ENCODE data around the gene MEGF11.
"Not testable (repeated sequence)": the region's sequence is repeated elsewhere in the genome, so short reads cannot be mapped to it uniquely, and the experiment has no call there.

MEGF11 gene

DNA sequence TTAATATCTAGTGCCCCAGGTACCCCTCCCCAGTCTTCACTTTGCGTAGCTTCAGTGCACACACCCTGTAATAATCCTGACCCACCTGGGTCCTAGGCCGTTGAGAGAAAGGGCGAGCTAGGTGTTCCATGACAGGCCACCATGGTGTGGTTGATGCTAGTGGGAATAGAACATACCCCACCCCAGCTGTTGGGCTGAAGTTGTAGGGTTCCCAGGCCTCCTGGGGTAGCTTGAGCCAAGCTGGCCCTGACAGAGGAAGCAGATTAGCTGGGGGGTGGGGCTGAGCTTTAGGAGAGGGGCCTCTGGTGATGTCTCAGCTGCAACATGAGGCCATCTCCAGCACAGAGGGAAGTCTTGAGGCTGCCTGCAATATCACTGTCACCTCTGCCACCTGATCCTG, 343.7 kb downstream of the MEGF11 start:
- DNase-seq, result no peak

- no peak for DNase-seq
These were observed 344.7 kb downstream of the MEGF11 start for GRCh38 chr15:65908876-65909275.

DNA sequence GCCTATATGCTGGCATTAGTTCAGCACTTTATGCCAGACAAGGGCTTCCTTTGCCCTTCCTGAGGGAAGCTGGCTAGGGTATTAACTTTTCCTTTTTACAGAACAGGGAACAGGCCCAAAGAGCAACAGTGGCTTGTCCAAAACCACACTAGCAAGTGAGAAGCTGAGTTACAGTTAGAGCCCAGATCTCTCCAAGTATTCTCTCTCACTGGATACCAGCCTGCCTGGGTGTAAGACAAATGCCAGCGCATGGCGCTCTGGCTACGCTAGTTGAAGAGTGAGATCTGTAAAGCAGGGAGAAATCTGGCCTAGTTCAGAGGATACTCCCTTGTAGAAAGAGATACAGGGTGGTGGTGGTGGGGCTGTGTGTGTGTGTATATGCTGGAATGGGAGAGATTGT, 345.9 kb downstream of the MEGF11 start:
- no peak for DNase-seq

DNA sequence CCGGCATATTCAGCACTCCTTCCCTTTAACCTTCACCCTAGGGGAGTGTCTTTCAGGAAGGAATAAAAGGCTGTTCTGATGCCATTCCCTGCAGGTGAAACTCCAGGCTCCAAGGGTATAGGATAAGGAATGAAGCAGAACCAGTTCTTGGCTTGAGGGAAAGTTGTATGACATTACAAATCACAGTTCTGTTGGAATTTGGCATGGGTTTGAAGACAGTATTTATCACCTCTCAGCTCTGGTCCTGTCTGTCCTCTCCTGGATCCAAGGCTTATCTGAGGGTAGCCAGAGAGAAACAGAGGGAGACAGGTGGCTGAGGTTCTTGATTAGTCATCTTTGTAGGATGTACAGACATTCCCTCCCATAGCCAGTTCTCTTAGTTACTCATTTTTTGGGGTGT, 347.2 kb downstream of the MEGF11 start:
- no peak for DNase-seq

DNA sequence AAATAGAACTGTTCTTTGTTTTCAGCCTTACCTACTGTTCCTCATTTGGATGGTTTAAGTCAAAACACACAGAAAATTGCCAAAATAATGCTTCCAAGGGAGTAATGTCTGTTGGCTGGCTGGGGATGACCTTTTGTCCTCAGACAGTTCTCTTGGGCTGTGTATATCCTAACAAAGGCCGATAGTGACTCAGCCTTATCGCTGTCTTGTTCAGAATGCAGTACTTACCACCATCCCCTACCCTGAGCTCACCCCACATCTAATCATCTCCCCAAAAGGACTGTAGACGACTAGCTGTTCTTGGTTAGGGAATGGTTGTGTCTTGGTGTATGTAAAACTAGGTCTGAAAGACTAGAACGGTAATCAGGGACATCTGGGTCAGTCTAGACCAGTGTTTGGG, 349.2 kb downstream of the MEGF11 start:
- DNase-seq, result no peak

GRCh38 chr15:65903296-65904073, 350.1 kb downstream of the MEGF11 start:
- no peak for DNase-seq

DNA sequence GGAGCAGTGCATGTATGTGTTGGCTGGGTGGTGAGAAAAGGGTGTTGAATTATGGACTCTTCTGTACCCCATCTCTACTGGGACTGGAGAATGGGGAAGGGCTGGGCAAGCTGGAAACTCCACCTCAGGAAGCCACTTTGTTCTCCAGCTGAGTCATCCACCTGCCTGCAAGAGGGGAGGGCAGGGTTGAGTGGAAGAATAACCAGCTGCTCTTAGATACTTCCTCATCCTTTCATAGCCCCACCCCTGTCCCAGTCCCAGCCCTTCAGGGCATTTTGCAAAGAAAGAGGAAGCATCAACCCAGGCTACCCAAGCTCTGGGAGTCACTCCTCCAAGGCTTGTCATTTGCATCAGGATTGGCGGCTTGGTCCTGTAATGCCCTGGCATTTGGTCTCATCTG, 351.2 kb downstream of the MEGF11 start:
- DNase-seq, result peak; percentile 26

DNA sequence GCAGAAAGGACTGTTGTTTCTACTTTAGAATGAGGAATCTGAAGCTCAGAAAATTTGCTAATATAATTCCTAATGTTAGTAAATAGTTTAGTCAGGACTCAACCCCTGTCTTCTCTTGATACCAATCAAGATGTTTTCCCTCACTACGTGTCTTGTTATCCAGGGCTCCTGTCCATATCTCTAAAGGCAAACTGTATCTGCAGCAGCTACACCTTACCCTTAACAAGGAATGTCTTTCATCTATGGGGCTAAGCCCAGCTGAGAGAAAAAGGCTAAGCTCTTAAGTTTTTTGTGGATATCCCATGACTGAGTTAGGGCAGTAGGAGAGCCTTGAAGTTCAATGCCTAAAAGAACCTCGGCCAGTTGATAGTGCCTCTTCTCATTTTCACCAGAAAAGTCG, 351.7 kb downstream of the MEGF11 start:
- DNase-seq, result no peak

- DNase-seq, result no peak
These were observed 352.2 kb downstream of the MEGF11 start for GRCh38 chr15:65901336-65901735.

DNA sequence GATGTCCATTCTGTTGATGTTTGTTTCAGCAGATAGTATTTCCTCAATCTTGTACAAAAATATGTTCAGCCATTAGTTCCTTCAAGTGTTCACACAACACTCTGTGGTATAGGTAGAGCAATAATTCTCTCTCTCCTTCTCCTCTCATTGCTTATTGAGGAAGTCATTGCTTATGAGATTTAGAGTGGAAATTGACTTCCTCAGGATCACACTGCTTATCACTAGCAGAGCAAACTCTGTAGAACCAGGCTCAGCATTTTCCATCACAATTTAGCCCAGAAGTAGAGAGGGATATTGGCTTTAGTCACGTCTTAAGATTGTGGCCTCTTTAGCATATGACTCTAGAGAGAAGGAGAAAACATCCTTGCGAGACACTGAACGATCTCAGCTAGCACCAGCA, 353.1 kb downstream of the MEGF11 start:
- DNase-seq, result no peak

- no peak for DNase-seq
These were observed 357.3 kb downstream of the MEGF11 start for GRCh38 chr15:65896236-65896635.

GRCh38 chr15:65893060-65893459, 360.5 kb downstream of the MEGF11 start:
- no peak for DNase-seq

- peak; percentile 35 for DNase-seq
These were observed 364.6 kb downstream of the MEGF11 start for GRCh38 chr15:65888981-65889380.

GRCh38 chr15:65887565-65887964, 366.0 kb downstream of the MEGF11 start:
- DNase-seq, result peak; percentile 67

DNA sequence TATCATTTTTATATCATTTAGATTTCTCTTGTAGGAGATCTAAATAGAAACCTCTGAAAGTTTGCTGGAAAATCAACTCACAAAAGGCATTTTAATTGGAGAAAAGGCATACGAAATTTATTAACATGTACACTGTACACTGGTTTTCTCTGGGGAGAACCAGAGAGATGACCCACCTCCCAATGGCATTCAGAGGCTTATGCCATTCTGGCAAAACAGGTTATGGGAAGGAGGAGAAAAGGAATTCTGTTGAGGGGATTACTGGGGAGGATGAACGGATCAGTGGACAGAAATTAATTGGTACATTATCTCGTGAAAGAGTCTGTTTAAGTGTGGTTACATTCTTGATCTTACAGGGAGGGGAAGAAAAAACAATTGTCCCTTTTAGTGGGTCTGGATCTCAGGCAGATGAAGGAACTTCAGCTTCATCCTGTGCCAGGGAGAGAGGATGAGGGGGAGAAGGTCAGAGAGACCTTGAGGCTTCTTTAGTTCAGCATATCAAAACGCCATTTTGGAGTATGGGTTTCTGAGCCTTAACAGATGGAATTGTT, 367.8 kb downstream of the MEGF11 start:
- DNase-seq, result no peak

DNA sequence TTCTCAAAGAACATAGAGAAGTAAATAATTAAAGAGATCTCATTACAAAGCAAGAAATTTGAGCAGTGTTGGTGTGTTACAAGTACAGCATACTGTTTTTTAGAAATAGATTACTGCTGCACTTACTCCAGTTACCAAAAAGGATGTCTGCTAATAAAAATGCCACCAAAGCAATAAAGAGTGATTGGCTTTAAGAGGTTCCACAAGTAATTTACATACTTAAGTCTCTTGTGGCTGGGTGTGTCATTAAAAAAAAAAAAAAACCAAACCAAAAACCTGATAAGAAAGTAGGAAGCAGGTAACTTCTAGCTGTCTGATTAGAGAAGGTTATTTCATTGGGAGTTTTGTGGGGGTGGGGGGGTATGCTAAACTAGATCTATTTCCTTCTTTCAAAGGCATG, 369.0 kb downstream of the MEGF11 start:
- DNase-seq, result no peak

DNA sequence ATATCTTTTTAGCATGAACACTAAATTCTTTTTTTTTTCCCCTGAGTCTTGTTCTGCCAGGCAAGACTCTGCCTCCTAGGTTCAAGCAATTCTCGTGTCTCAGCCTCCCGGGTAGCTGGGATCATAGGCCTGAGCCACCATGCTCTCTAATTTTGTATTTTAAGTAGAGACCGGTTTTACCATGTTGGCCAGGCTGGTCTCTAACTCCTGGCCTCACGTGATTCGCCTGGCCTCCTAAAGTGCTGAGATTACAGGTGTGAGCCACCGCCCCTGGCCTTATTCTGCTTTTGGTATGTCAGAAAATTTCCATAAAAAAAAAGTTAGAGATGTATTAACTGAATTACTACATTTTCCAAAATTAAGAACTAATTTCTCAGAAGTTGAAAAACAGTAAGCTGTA, 370.0 kb downstream of the MEGF11 start:
- DNase-seq, result no peak

DNA sequence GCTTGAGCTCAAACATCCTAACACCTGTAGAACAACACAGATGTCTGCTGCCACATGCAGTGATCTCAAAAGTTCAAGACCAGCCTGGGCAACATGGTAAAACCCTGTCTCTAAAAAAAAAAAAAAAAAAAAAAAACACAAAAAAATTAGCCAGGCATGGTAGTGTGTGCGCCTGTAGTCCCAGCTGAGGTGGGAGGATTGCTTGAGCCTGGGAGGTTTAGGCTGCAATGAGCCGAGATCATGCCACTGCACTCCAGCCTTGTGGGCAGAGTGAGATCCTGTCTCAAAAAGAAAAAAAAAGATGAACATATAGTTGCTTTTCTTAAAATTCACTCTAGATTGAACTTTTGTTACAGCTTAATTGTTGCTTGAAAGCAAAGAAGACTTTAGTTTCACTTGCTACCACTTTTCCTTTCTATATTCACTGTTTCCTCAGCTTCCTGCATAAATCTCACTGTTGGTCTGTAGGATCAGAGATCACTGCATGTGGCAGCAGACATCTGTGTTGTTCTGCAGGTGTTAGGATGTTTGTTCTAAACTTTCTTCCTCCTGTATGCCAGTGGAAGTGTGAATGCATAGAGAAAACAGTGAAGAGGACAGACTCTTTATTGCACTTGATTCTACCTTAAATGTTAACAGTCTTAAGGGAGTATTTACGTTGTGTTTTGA, 371.6 kb downstream of the MEGF11 start:
- no peak for DNase-seq

GRCh38 chr15:65877749-65878148, 375.8 kb downstream of the MEGF11 start:
- DNase-seq, result no peak

- no peak for DNase-seq
These were observed 378.1 kb downstream of the MEGF11 start for GRCh38 chr15:65875458-65875857.

GRCh38 chr15:65873256-65873655, 380.3 kb downstream of the MEGF11 start:
- no peak for DNase-seq

DNA sequence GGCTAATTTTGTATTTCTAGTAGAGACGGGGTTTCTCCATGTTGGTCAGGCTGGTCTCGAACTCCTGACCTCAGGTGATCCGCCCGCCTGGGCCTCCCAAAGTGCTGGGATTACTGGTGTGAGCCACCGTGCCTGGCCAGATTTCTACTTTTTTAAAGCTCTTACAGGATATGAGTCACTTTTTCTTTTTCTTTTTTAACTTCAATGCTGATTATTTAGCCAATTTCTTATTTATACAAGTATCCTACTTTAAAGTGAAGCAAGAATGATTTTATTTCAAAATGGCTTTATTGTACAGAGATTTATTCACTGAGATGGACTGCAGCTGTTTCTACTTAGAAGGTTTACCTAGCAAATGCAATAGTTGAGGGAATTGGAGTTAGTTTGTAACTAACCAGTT, 381.0 kb downstream of the MEGF11 start:
- not testable (repeated sequence) for DNase-seq

DNA sequence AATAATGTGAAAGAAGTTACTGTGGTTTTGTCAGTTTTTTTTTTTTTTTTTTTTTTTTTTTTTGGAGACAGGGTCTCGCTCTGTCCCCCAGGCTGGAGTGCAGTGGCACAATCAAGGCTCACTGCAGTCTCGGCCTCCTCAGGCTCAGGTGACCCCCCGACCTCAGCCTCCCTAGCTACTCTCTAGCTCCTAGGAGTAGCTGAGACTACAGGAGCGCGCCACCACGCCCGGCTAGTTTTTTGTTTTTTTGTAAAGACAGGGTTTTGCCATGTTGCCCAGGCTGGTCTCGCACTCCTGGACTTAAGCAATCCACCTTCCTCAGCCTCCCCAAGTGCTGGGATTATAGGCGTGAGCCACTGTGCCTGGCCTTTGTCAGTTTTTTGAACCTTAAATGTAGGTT, 381.7 kb downstream of the MEGF11 start:
- DNase-seq, result not testable (repeated sequence)

DNA sequence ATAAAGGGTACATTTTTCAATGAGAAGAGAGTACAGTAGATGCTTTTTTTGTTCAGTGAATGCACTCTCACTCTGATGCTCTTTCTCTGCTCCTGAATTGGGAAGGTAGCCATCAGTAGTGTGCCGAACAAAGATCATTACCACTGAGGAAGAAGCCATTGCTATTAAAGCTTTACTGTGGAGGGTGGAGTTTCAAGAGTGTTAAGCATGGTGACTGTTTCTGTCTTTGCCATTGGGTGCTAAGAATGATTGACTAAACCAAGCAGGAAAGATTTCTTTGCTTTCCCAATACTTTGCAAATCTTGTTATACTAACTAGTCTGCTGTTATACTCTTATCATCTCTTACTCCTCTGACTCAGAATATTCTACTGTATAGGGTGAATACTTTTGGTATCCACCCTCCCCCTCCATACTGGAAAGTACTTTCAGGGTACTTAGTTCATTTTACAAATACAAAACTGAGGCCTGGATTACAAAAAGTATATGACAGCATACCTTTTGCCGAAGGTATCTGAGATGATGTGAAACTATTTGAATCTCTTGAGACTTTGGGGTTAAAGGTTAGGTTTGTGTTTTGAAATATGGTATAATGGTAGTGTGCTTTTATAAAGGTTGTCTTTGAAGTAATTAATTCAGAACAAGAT, 382.5 kb downstream of the MEGF11 start:
- peak; percentile 26 for DNase-seq
